ENCODE measurements around the gene METTL26. TPM values are rescaled to one million over a fixed set of nuclear protein-coding genes. Genes with fewer than 3 reads are reported as not detected.

The METTL26 gene
- total and polyA plus RNA-seq, 9 of the 15 experiments (the other 6 are each of a cell fraction or from before 2014, with no cell fraction given), result 7.3 to 262 (median 80.9) TPM

DNA sequence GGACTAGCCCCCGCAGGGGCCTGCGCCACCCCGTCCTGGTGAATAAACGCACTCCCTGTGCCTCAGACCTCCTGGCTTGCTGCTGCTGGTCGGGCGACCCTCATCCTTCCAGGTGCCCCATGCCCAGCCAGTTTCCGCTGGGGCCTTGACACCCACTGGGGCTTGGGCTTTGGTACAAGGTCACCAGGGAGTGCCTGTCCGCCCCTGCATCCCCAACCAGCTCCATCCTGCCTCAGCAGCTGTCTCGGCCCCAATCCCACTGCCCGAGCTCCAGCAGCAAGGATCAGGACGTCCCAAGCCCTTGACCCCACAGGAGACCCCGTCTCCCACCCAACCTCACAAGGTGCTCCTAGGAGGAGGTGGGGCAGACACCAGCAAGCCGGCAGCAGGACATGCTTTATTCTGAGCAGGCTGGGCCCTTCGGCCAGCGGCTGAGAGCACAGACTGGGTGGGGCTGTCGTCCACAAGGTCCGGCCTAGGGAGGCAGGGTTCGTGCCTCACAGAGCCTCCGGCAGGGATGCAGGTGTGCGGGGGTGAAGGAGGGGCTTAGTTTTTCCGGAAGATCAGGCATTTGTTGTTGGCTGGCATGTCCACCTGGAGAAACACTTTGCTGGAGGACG is 1.9 kb downstream of the METTL26 start:
- Histone ChIP-seq H3K9me1 (ENCODE audit: control insufficient read depth, insufficient read depth, low read length) (no peaks in the 10 kb centered on the region), H3K9me3 (replicated peaks; ENCODE audit: control insufficient read depth, insufficient read depth, low read depth, low read length) (no peaks in the 10 kb centered on the region), H3K79me2 (ENCODE audit: control insufficient read depth, insufficient read depth, low read length) (peaks cover 18% of the 10 kb centered on the region), H2AFZ (ENCODE audit: low read depth, low read length) (no peak overlapping the region), H3K4me3 (no peak overlapping the region), H3K27me3 (ENCODE audit: control insufficient read depth in 2 of 2, insufficient read depth in 2 of 2, low read length in 2 of 2) (no peaks in the 10 kb centered on the region), H3K4me1 (replicated peaks in 1 of 2; ENCODE audit: control insufficient read depth in 2 of 2, insufficient read depth in 2 of 2, low read length in 2 of 2) (peaks cover 30 to 93% of the 10 kb centered on the region in 2 experiments), H3K9ac (ENCODE audit: insufficient read depth in 1 of 2, low read depth in 2 of 2, low read length in 2 of 2) (peak overlapping the region in 1 of 2 experiments; percentile 99; a peak in 2 of 4 replicates), H3K27ac (ENCODE audit: extremely low read depth, low read depth, low read length) (no peak overlapping the region), H3K36me3 (ENCODE audit: control insufficient read depth, insufficient read depth, low read length) (peaks cover 25% of the 10 kb centered on the region; the same call in 1 of the 3 replicates), H3K4me2 (ENCODE audit: insufficient read depth, low read length) (no peak overlapping the region), H4K20me1 (replicated peaks; ENCODE audit: control insufficient read depth, insufficient read depth, low read length) (no peaks in the 10 kb centered on the region)
- CTCF ChIA-PET (ENCODE audit: low intra/inter-chr PET ratio), result no interaction called here
- WGBS (ENCODE audit: insufficient coverage, low coverage, missing lambda C conversion rate), result 87% methylated on average over 17 of the region's 22 CpGs
- intact Hi-C loops (cut with micrococcal nuclease), result no loop called here
- TF ChIP-seq EZH2 (IDR thresholded peaks at IDR 0.05; ENCODE audit: borderline replicate concordance, low read depth, low read length), result no peak
- TF ChIP-seq ZBTB1 (CRISPR knock-in tag; IDR thresholded peaks at IDR 0.05; ENCODE audit: borderline replicate concordance, low read depth), result no peak
- TF ChIP-seq HLTF (IDR thresholded peaks at IDR 0.05), result no peak
- TF ChIP-seq FIP1L1 (IDR thresholded peaks at IDR 0.05; ENCODE audit: low read depth, low read length, poor library complexity, severe bottlenecking), result peak; percentile 4
- 0 out of 2 replicates have a peak, but pooled peaks have one; percentile 9 for TF ChIP-seq ZNF263 (CRISPR knock-in tag; IDR thresholded peaks at IDR 0.05; ENCODE audit: borderline replicate concordance)
- TF ChIP-seq RBFOX2 (IDR thresholded peaks at IDR 0.05; ENCODE audit: low read depth, low read length), result peak; percentile 8; the same call in 1 of the 2 replicates
- no peak for TF ChIP-seq RBM17 (IDR thresholded peaks at IDR 0.05; ENCODE audit: borderline replicate concordance, low read depth, low read length)
- POLR2A ChIA-PET, result interaction anchor here (0.6 kb wide), 1 partner anchor 1398 kb away, joined by 4 read pairs; no protein-coding TSS in a partner anchor
- no TSS peak for BruUV-seq (replicated peaks)
- FAIRE-seq, result no peak
- in situ Hi-C loops (cut with MboI), result no loop called here
- no peak for DNase-seq (ENCODE audit: extremely low read depth in 1 of 4, low spot score in 3 of 4)
- no peak for ATAC-seq
